NCI-H2171 (cell line): ENCODE data around the gene PRR23A.
"Not testable (repeated sequence)": the region's sequence is repeated elsewhere in the genome, so short reads cannot be mapped to it uniquely, and the experiment has no call there.

ENCODE experiments used
- DNase-seq: peaks from one replicate; lab custom pipeline; 2025; lab: John Stamatoyannopoulos, UW

PRR23A gene

DNA sequence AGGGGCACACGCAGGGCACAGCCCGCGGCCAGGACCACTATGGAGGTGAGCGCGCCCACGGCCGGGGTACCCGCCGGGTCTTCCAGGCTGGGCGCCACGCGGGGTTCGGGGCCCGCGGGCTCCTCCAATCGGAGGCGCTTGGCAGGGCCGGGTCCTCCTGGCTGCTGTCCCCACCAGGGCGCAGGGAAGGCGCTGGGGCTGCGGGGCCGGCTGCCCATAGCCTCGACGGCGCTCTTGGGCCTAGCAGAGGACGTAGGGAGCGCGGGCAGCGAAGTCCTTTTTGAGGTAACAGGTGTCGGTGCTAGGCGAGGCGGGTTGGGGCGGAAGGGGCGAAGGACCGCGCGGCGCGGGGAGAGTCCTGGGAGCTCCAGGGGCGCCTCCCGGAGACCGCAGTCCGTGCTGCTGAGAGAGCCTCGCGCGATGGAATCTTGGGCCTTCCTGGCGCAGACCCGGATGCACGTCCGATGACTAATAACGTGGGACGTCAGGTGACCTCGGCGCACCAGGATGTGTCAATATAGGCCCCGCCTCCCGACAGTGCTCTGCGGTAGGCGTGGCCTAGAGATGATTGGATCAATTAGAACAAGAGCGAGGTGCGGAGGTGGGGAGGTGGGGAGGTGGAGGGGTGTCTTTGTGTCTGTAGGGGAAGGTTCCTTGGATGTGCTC lies at the start of gene PRR23A:
Gene PRR23A, minus strand, starts transcription at position 218 of the 666 bp plus-strand sequence. Its CDS starts 0 bp downstream, at position 218.
- DNase-seq, result no peak

DNA sequence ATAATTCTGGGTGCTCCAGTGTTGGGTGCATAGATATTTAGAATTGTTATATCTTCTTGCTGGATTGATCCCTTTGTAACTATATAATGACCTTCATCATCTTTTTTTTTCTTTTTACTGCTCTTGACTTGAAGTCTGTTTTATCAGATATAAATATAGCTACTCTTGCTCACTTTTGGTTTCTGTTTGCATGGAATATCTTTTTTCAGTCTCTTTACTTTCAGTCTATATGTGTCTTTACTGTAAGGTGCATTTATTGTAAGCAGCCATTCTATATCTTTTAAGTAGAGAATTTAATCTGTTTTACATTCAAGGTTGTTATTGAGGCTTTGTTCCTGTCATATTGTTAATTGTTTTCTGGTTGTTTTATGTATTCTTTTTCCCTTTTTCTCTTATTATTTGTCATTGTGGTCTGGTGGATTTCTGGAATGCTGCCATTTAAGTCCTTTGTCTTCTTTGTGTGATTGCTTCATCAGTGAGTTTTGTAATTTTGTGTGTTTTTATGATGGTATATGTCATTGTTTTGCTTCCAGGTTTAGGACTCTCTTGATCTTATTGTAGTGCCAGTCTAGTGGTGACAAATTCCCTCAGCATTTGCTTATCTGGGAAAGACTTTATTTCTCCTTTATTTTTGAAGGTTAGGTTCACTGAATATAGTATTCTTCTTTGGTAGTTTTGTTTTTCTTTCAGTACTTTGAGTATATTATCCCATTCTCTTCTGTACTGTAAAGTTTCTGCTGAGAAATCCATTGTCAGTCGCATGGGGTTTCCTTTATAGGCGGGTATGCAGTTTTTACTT lies 46.9 kb upstream of the PRR23A start:
- no peak for DNase-seq

DNA sequence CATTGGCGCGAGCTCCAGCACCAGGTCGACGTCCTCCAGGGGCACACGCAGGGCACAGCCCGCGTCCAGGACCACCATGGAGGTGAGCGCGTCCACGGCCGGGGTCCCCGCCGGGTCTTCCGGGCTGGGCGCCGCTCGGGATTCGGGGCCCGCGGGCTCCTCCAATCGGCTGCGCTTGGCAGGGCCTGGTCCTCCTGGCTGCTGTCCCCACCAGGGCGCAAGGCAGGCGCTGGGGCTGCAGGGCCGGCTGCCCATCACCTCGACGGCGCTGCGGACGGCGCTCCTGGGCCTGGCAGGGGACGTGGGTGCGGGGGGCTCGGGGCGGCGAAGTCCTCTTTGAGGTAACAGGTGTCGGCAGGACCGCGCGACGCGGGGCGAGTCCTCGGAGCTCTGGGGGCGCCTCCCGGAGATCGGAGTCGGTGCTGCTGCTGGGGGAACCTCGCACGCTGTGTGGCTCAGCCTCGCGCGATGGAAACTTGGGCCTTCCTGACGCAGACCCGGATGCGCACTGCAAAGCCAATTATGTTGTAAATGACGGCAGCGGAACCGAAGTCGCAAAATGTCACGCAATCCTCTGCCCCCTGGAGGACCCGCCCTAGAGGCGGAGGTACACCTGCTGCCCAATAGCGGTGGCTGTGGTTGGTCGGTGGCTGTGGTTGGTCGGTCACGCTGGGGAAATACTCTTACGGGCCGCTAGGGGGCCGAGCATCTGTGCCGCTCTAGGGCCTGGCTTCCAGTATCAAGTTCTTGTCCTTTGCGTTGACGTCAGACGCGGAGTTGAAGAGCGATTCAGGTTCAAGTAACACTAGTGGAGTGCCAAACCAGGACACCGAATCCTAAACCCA lies 38.5 kb upstream of the PRR23A start, which contains the start of gene PRR23C:
Gene PRR23C, minus strand, starts transcription at position 527 of the 845 bp plus-strand sequence. Its CDS starts 272 bp downstream, at position 255.
- DNase-seq, result no peak

DNA sequence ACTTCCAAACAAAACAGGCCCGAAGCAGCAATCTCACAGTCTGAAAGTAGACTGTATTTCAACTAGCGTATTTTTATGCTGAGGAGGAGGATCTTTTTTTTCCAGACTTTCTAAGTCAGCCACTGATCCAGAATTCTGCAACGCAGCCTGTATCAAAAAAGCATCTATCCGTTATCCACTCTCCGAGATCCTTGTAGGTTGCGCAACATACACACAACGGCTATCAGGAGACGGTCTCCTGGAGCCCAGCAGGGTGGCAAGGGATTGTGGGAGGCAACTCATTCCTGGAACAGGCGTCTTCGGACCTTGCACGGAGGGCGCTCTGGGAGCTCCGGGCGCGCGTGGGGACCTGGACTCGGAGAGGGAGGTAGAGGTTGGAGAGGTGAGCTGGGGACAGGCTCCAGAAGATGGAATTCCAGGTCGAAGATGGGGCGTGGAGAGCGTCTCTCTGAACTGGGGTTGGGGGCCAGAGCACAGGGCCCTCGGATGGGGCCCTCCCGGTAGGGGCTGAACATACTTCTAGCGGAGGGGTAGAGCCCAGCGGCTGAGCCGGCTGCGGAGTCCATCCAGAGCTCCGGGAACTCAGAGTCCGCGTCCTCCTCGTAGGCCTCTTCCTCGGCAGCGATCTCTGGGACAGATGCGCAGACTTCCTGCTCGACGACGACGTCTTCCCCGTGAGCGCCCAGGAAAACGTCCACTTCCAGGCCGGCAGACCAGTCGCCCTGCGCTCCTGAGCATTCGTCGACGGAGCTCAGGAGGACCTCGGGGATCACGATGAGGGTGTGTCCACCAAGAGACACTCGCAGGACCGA lies 37.7 kb upstream of the PRR23A start:
- no peak for DNase-seq

DNA sequence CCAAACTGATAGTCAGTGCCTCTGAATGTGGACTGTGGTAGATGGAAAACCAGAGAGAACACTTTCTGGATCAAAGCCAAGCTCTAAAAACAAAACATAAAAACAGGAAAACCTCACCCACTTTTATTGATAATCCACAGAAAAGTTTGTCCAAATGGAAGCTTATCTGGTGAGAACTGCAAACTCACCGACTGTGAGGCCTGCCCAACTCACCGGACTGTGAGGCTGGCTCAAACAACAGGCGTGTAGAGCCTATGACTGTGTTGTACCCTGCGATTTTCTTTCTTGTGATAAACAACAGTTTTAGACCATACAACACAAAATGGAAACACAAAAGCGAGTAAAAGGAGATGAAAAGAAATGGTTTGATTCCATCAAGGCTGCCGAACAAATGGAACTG lies 31.4 kb upstream of the PRR23A start:
- no peak for DNase-seq

DNA sequence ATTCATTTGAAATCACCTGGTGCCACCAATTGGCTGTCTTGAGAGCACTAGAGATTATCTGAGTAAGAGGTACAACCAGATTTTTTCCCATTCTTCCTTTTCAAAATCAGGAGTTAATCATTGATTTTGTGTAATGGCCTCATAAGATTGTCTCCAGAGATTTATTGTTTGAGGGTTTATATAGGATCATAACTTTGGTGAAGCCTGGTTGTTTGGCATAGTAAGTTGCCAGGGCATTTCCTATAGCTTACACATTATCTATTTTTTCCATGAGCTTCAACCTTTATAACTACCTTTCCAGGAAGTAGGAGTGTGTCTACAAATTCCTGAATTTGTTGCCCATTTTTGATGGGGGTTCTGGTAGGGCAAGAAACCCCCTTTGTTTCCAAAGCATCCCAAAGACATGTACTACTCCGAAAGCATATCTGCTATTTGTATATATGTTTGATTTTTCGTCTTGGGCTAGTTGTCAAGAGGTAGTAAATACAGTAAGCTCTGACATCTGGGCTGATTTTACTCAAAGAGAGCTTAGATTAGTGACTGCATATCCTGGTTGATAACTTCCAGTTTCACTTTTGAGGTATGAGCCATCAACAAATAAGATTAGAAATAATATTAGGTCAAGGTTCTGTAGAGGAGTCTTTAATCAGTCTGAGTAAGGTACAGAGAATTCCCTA lies 26.4 kb upstream of the PRR23A start:
- DNase-seq, result no peak

DNA sequence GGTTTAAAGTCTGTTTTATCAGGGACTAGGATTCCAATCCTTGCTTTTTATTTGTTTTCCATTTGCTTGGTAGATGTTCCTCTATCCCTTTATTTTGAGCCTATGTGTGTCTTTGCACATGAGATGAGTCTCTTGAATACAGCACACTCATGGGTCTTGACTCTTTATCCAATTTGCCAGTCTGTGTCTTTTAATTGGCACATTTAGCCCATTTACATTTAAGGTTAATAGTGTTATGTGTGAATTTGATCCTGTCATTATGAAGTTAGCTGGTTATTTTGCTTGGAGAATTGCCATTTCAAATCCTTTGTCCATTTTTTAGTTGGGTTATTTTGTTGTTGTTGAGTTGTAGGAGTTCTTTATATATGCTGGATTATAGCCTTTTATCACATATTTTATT lies 24.5 kb upstream of the PRR23A start:
- DNase-seq, result not testable (repeated sequence)

DNA sequence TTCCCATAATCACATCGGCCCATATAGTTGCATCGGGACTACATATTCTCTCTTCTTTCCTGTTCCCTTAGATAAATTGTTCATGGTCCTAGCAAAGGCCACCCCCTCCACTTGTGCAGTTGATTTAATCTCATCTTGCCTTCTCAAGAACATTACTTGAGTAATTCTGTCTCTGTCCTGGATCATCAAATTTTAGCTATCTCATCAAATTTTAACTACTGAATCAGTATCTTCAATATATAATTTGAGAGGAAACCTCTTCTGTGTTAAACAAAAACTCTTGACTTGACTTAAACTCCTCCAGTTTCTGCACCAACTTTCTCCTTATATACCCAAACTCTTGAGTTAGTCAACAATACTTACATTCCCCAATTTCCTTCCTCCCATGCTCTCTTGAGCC lies 18.9 kb upstream of the PRR23A start:
- no peak for DNase-seq

DNA sequence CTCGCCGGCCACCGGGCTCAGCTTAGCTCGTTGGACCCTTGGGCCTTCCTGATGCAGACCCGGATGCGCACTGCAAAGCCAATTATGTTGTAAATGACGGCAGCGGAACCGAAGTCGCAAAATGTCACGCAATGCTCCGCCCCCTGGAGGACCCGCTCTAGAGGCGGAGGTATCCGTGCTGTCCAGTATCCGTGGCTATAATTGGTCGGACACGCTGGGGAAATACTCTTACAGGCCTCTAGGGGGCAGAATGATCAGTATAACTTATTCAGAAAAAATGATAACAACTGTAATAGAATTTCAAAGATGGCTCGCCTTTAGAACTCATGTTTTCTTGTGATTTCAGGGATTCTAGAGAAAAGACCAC lies 14.8 kb upstream of the PRR23A start, which contains the start of gene PRR23B:
Gene PRR23B, minus strand, starts transcription at position 59 of the 367 bp plus-strand sequence. CDS start 265 bp downstream, outside the sequence.
- no peak for DNase-seq

DNA sequence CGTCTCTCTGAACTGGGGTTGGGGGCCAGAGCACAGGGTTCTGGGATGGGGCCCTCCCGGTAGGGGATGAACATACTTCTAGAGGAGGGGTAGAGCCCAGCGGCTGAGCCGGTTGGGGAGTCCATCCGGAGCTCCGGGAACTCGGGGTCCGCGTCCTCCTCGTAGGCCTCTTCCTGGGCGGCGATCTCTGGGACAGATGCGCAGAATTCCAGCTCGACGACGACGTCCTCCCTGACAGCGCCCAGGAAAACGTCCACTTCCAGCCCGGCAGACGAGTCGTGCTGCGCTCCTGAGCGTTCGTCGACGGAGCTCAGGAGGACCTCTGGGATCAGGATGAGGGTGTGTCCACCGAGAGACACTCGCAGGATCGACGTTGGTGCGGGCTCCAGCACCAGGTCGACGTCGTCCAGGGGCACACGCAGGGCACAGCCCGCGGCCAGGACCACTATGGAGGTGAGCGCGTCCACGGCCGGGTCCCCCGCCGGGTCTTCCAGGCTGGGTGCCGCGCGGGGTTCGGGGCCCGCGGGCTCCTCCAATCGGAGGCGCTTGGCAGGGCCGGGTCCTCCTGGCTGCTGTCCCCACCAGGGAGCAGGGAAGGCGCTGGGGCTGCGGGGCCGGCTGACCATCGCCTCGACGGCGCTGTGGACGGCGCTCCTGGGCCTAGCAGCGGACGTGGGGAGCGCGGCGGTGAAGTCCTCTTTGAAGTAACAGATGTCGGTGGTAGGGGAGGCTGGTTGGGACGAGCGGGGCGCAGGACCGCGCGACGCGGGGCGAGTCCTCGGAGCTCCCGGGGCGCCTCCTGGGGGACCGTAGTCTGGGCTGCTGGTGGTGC lies 14.2 kb upstream of the PRR23A start:
- no peak for DNase-seq

DNA sequence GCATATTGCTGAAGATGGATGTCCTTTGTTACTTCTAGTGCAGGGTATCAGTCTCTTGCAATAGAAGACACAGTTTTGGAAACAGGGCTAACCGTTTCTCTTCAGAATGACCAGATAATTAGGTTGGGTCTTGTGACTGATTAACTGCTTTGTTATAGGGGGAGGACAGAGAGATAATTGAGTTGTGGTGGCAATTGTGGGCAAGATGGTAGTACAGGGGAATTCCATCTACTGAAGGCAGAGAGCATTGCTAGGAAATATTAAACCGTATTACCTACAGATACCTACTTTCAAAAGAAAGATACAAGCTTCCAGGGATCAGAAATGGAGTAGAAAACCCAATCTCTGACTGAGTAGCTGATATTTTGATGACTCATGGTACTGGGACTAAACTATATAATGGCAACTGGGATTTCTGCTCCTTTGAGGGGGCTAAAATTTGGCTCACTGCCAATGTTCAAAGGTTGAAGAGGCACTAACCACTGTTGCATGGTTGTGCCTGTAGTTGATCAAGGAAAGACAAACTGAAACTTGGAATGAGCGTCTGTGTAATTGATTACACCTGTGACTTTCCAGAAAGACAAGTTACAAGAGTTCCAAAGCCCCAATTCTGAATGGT lies 10.5 kb upstream of the PRR23A start:
- DNase-seq, result no peak

DNA sequence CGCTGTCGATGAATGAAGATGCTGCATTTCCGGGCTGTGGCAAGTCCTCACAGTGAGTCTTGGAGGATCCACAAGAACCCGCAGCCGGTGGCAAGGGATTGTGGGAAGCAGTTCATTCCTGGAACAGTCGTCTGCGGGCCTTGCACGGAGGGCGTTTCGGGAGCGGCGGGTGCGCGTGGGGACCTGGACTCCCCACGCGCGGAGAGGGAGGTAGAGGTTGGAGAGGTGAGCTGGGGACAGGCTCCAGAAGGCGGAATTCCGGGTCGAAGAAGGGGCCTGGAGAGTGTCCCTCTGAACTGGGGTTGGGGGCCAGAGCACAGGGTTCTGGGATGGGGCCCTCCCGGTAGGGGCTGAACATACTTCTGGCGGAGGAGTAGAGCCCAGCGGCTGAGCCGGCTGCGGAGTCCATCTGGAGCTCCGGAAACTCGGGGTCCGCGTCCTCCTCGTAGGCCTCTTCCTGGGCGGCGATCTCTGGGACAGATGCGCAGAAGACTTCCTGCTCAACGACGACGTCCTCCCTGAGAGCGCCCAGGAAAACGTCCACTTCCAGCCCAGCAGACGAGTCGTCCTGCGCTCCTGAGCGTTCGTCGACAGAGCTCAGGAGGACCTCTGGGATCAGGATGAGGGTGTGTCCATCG lies 593 bp downstream of the PRR23A start:
- DNase-seq, result no peak

DNA sequence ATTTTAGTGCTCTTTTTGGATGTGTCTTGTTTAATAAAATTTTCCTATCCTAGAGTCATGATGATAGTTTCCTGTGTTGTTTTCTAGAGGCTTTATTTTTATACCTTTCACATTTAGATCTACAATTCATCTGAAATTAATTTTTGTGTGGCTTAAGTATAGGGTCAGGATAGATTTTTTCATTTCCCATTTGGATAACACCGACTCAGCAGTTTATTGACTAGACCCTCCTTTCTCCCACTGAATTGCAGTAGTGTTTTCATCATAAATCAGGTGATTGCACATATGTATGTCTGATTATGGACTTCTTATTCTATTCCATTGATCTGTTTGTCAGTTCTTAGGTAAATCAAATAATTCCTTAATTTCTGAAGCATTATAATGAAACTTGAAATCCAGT lies 10.4 kb downstream of the PRR23A start:
- no peak for DNase-seq

DNA sequence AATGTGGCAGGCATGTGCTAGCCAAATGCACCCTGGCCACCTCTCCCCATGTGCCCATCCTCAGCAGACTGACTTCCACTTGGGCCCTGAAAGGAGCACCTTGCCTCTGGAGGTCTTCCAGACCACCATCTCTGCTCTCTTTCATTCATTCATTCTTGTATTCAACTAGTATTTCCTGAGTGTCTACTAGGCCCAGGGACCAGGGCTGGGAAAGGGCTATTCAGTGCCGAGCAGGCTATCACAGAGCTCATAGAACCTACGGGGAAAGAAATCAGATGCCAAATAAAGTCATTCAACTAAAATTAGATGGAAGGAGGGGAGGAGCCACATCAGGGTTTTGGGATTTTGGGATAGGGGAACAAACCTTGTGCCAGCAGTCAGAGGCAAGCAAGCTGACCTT lies 18.9 kb downstream of the PRR23A start:
- DNase-seq, result no peak

DNA sequence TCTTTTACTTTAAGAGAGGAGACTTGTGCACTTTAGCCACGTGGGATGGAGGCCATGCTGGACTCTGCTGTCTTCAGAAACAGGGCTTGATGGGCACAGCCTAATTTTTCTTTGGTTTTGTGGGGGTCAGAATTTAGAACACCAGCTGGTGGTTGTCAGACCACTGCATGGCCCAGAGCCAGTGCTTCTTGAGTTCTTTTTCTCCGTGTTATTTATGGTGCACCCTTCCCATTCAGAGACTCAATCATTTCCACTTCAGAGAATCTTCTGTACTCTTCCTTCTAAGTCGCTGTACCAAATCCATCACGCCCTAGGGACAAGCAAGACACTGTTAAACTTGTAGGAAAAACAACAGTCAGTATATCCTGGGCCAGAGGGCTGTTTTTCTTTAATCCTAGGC lies 20.1 kb downstream of the PRR23A start:
- DNase-seq, result no peak

DNA sequence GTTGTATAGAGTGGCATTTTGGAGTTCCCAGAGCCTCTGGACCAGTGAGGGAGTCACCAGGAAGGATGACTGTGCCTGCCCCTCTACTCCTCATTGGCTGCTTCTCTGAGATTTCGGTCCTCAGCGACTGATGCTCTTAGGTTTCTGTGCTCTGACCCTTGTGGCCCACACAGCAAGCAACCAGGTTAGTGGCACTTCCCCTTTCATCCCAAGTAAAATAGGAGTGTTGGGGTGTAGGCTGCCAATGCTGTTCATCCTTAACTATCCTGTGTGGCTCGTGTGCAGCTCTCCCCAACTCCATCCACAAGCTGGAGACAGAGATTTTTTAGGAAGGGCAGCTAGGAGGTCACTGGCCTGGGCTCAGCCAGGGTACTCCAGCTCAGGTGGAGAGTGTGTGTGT lies 21.3 kb downstream of the PRR23A start:
- DNase-seq, result no peak

DNA sequence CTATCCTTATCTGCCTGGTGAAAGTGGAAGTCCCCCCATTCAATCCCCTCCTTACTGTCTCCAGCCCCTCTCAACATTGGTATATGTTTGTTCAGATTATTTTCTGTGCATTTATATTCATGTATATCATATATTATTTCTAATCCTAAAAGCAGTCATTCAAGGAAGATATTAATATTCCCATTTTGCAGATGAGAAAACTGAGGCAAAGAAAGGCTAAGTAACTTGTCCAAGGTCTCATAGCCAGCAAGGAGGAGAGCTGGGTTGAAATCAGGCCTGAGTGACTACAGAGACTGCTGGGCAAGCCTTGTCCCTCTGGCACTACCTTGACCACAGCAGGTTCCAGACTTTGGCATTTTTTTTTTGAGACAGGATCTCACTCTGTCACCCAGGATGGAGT lies 30.0 kb downstream of the PRR23A start:
- no peak for DNase-seq

DNA sequence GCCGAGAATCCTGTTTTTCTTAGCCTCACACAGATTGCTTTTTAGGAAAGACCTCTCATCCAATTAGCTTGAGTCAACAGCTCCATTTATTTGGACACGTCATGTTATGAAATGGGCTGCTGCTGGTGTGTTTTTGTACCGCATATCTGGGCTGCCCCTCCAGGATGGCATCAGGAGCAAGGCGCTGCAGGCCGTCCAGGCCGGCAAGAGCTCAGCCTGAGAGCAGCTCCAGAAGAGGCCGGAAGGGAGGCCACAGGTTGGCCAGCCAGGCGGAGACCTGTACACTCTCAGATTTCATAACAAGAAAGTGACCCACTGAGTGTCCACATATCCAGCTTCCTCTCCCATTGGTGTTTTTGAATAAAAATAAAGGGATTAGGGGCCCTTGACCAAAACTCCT lies 30.7 kb downstream of the PRR23A start:
- no peak for DNase-seq

DNA sequence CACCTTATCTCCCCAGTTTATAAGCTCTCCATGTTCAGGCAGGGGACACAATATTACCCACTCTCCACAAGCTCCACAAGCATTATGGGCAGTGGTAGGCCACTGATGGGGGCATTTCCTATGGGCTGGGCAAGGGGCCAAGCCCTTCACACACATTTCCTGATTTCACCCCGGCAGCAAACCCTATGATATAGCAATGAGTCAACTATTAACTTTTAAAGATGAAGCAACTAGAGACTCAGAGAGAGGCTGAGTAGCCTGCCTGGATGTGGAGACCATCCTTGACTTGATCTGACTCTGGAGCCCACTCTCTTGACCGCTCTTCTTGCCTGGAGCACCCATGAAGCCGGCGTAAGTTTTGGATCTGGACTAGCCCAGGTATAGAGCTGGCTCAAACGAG lies 31.6 kb downstream of the PRR23A start:
- no peak for DNase-seq
